Right atrium auricular region (tissue), 2 donors: ENCODE data around the gene LPO. TPM values are rescaled to one million over a fixed set of nuclear protein-coding genes. Genes with fewer than 3 reads are reported as not detected.

Experiments used
- DNase-seq: peaks from one replicate; pipeline ENCODE4 v3.0.0-alpha.2; 2019; ENCODE audit warnings: low spot score
- H3K27ac ChIP-seq, 2 donors: fragments of 200-600 bp; sonication (generic); 1 replicate in 1 of 2; 2 replicates in 1 of 2; pipeline ENCODE4 v1.5.1; 2016 to 2019
- H3K27me3 ChIP-seq, 2 donors: fragments of 200-600 bp; sonication (generic); one replicate each; pipeline versions ENCODE4 v1.5.1 to v1.6.0; 2017 to 2019
- H3K36me3 ChIP-seq: fragments of 200-600 bp; sonication (generic); one replicate; pipeline ENCODE4 v1.5.1; 2016
- H3K4me1 ChIP-seq, 2 donors: fragments of 200-600 bp; sonication (generic); one replicate each; pipeline versions ENCODE4 v1.5.1 to v1.6.0; 2017 to 2019
- H3K4me3 ChIP-seq, 2 donors: fragments of 200-600 bp; sonication (generic); 1 replicate in 1 of 2; 2 replicates in 1 of 2; pipeline ENCODE4 v1.5.1; 2017 to 2019; ENCODE audit warnings: mild to moderate bottlenecking in 1 of 2, moderate library complexity in 1 of 2
- H3K9me3 ChIP-seq, 2 donors: fragments of 200-600 bp; sonication (generic); one replicate each; pipeline ENCODE4 v1.5.1; 2019
- CTCF ChIP-seq, 2 donors: fragments of 200-600 bp; sonication (generic); IDR thresholded peaks; one replicate each; pipeline ENCODE4 v1.5.1; 2019; ENCODE audit warnings: antibody characterized with exemption in 2 of 2
- total RNA-seq, 2 donors: library from RNA; depleted of rRNA; stranded (reverse); fragments of >200 nt; gene quantifications; one replicate each; pipeline ENCODE4 v1.1.0, GENCODE V29; 2016

Gene LPO
- total RNA-seq, 2 donors from 2014 or later = not detected

- no peaks in the 10 kb centered on the region for H3K9me3 ChIP-seq
- TF ChIP-seq CTCF (IDR thresholded peaks at IDR 0.05) = no peak
- no peaks in the 10 kb centered on the region for H3K36me3 ChIP-seq
- H3K27ac ChIP-seq = no peak overlapping the region
- H3K4me3 ChIP-seq = no peak overlapping the region
- peak; percentile 34 for DNase-seq
- H3K4me1 ChIP-seq = no peaks in the 10 kb centered on the region
- H3K27me3 ChIP-seq = no peaks in the 10 kb centered on the region
Measured at GRCh38 chr17:58271216-58271931, 33.0 kb downstream of the LPO start.

- H3K4me1 ChIP-seq = no peaks in the 10 kb centered on the region
- TF ChIP-seq CTCF (IDR thresholded peaks at IDR 0.05) = no peak
- H3K4me3 ChIP-seq = no peak overlapping the region
- no peaks in the 10 kb centered on the region for H3K27me3 ChIP-seq
- peak; percentile 56 for DNase-seq
- no peak overlapping the region for H3K27ac ChIP-seq
- H3K36me3 ChIP-seq = no peaks in the 10 kb centered on the region
- H3K9me3 ChIP-seq = no peaks in the 10 kb centered on the region
Measured at GRCh38 chr17:58272367-58273280, 34.2 kb downstream of the LPO start.

- Histone ChIP-seq H3K27ac (no peak overlapping the region), H3K4me3 (no peak overlapping the region), H3K9me3 (no peaks in the 10 kb centered on the region), H3K36me3 (no peaks in the 10 kb centered on the region), H3K27me3 (no peaks in the 10 kb centered on the region), H3K4me1 (no peaks in the 10 kb centered on the region)
- DNase-seq = peak; percentile 40
- no peak for TF ChIP-seq CTCF (IDR thresholded peaks at IDR 0.05)
Measured at GRCh38 chr17:58273453-58274104, 35.2 kb downstream of the LPO start.

- peaks cover 0 to 9% of the 10 kb centered on the region in 2 donors for H3K4me1 ChIP-seq
- H3K36me3 ChIP-seq = no peaks in the 10 kb centered on the region
- H3K9me3 ChIP-seq = no peaks in the 10 kb centered on the region
- DNase-seq = peak; percentile 38
- H3K4me3 ChIP-seq = no peak overlapping the region
- no peak overlapping the region for H3K27ac ChIP-seq
- TF ChIP-seq CTCF (IDR thresholded peaks at IDR 0.05) = no peak
- no peaks in the 10 kb centered on the region for H3K27me3 ChIP-seq
Measured at GRCh38 chr17:58275417-58275816, 37.0 kb downstream of the LPO start.

GRCh38 chr17:58276423-58276822 is 38.0 kb downstream of the LPO start:
- H3K4me1 ChIP-seq = peaks cover 0 to 9% of the 10 kb centered on the region in 2 donors
- H3K27me3 ChIP-seq = no peaks in the 10 kb centered on the region
- H3K9me3 ChIP-seq = no peaks in the 10 kb centered on the region
- no peaks in the 10 kb centered on the region for H3K36me3 ChIP-seq
- no peak overlapping the region for H3K27ac ChIP-seq
- peak; percentile 32 for DNase-seq
- no peak overlapping the region for H3K4me3 ChIP-seq
- TF ChIP-seq CTCF (IDR thresholded peaks at IDR 0.05) = no peak
